UCSD-AML1 (cell line): ENCODE measurements around the gene ACKR3.

Source experiments
- DNase-seq: peaks from one replicate; lab custom pipeline; 2025; ENCODE audit not compliant: unreplicated experiment; lab: John Stamatoyannopoulos, UW

Gene ACKR3

GRCh38 chr2:236569573-236569973, at the start of gene ACKR3:
TSS of gene ACKR3 (plus strand) at chr2:236569825. CDS start at chr2:236580466, 10,641 bp downstream.
- DNase-seq, result peak; percentile 70

DNA sequence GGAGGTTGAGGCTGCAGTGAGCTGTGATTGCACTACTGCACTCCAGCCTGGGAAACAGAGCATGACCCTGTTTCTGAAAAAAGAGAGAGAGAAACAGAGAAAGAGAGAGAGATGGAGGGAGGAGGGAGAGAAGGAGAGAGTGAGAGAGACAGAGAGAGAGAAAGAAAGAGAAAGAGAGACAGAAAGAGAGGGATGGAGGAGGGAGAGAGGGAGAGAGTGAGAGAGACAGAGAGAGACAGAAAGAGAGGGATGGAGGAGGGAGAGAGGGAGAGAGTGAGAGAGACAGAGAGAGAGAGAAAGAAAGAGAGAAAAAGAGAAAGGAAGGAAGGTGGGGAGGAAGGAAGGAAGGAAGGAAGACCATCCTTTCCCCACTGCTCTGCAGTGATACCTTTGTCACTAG, 48.1 kb upstream of the ACKR3 start:
- DNase-seq, result no peak

GRCh38 chr2:236523249-236523648, 46.4 kb upstream of the ACKR3 start:
- no peak for DNase-seq

DNA sequence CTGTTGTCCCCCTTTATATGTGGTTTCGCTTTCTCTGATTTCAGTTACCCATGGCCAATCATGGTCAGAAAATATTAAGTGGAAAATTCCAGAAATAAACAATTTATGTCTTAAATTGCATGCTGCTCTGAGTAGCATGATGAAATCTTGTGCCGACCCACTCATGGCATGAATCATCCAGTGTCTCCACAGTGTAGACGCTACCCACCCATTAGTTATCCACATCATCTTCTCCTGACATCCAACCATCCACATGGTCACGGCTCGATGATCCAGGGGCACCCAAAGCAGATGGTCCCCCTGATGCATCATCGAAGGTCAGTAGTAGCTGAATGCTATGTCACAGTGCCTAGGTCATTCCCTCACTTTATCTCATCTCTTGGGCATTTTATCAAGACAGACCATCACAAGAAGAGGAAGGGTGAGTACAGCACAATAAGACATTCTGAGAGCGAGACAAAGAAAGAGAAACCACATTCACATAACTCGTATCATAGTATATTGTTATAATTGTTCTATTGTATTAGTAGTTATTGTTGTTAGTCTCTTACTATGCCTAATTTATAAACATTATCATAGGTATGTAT, 44.1 kb upstream of the ACKR3 start:
- no peak for DNase-seq

DNA sequence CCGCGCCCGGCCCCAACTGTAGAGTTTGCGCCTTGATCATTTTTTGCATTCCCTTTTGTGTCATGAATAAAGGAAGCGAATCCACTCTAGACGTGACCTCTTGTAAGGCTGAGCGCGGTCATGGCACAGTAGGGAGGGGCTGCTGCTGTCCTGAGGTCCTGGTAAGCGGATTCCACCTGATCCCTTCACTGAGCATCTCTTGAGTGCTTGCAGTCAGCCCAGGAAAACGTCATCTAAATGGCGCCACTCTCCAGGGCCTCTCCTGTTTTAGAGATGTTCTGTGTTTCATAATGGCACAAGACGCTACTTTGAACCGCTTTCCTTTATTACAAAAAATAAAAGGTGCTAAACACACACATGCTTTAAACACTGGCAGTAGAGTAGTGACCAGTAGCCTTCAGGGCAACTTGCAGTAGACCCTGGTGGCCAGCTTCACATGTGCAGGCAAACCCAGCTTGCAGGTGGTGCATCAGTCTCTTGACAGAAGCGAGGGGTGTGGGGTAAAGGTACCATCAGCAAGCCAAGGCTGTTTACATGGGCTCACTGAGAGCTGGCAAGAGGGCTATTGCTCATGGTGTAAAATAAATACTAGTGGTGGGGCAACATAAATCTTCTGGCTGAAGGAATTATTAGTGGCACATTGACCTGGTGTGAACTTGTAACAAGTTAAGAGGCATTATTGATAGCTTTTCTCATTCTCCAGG, 43.0 kb upstream of the ACKR3 start:
- no peak for DNase-seq

- no peak for DNase-seq
These were observed 42.4 kb upstream of the ACKR3 start for GRCh38 chr2:236527159-236527630.

DNA sequence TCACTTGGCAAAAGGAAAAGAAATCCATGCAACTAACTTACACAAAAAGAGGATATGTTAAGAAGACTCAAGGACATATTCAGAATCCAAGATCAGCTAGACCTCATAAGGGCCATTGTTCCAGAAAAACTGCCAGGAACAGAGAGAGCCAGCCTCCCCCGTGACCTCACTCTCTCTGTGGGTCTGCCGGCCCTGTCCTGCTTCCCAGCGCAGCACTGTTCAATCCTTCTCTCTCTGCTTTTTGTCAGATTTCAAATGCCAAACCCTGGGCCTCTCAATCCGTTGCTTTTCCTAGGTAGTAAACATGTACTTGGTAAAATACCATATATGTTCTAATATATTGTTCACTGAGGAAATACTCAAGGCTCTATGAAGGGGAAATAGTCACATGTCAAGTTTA, 40.0 kb upstream of the ACKR3 start:
- no peak for DNase-seq

DNA sequence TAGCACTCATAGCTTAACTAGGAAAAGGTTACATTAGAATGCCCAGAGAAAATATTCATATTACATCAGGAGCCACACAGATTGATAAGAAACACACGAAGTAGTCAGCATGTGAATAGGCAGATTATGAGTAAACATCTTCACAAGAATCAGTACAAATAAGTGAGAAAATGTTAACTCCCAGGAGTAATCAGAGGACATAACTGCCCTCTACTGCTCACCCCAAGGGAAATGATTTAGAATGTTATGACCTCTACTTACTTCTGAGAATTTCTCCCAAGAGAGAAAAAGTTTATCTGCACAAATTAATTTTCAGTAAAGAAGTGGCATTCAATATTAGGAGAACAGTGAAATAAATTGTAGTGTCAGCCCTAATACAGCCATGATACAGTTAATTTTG, 39.1 kb upstream of the ACKR3 start:
- no peak for DNase-seq

DNA sequence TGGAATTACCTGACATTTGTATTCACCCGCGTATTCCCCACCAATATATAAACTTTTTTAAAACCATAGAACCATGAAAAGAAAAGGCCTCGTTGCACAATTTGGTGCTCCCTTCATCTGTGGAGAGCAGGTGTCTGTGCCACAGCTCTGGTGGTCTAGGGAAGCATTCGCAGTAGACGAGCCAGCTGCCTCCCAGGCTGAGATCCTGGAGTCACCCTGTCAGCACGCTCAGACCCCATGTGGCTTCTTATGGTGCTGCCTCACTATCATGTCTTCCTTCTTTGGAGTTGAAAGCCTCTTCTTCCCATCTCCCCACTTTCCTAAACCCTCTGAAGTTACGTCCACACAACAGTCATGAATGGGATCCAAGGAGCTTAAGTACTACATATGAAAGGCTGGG, 38.4 kb upstream of the ACKR3 start:
- no peak for DNase-seq

- DNase-seq, result no peak
These were observed 37.6 kb upstream of the ACKR3 start for GRCh38 chr2:236531996-236532395.

DNA sequence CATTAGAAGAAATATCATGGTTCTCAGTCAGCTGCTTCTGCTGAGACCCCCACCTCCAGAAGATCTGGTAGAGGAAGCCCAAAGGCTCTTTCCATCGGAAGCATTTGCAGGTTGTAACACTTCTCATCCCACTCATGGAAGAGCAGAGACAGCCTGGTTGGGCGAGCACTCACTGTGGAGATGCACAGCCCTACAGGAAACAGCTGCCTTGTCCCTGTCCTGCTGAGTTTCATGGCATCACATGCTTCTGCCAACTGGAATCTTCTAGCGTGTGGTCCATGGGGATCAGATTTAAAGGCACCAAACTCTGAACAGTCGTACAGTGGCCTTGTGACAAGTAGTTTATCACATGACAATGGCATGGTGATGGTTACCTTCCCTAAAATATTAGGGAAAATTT, 36.3 kb upstream of the ACKR3 start:
- no peak for DNase-seq

- DNase-seq, result no peak
These were observed 34.6 kb upstream of the ACKR3 start for GRCh38 chr2:236535024-236535423.

GRCh38 chr2:236536727-236537398, 32.8 kb upstream of the ACKR3 start:
- peak; percentile 45 for DNase-seq

- DNase-seq, result no peak
These were observed 31.4 kb upstream of the ACKR3 start for GRCh38 chr2:236538242-236538641.

DNA sequence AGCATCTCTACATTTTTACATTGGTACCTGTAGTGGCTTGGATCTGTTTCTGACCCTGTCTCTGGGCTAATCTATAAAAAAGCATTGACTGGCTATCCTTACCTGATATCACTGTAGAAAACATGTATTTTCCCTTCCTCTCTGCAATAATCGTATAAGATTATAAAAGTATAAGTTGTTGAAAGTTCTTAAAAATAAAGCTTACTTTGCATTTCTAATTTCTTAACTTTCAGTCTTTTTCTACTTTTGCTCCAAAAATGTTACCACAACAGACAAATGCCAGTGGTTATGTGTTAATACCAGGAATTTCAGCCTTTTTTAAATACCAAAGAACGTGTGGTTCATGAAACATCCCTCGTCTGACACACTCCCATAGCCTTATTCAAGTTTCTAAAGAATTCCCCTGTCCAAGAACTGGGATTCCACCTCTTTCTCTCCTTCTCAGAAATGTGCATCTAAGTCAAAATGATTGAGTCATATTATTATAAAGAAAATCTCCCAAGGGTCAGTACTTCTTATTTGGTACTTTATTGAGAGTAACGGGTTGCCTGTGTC, 28.5 kb upstream of the ACKR3 start:
- no peak for DNase-seq

GRCh38 chr2:236544362-236544761, 25.3 kb upstream of the ACKR3 start:
- DNase-seq, result no peak

DNA sequence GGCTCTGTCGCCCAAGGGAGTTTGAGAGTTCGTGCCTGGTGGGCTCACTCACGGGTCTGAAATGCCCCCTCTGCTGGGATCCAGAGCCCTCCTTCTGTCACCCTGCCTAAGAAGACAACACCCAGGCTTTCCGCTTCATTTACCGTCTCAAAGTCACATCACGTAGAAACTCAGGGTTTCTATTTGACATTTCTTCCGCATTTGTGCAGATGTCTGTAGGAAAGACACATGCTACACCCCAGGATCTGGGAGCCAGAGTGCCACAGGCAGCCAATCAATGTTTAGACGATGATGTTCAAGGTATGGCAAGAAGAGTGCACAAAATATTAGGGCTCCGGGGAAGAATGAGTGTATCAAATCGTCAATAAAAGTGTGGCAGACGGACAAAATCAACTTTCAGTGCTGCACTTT, 24.4 kb upstream of the ACKR3 start:
- DNase-seq, result no peak

- DNase-seq, result no peak
These were observed 23.7 kb upstream of the ACKR3 start for GRCh38 chr2:236545814-236546480.

DNA sequence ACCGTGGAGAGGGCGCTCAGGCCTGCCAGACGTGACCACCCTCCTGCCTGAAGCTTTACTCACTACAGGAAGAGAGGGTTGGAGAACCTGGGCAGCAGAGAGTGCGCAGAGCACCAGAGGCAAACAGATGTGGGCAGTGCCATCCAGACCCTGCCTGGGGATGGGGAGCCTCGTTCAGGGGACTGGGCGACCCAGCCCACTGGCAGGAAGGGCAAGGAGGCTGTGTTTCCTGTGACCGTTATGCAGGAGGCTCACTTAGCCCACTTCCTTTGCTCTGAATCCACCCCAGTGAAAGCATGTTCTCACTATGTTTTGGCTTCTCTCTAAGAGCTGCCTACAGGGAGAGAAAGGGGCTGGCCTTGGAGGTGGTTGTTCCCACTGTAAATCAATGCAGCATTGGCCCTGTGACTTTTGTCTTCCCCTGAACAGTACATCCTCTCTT, 23.0 kb upstream of the ACKR3 start:
- DNase-seq, result peak; percentile 82

DNA sequence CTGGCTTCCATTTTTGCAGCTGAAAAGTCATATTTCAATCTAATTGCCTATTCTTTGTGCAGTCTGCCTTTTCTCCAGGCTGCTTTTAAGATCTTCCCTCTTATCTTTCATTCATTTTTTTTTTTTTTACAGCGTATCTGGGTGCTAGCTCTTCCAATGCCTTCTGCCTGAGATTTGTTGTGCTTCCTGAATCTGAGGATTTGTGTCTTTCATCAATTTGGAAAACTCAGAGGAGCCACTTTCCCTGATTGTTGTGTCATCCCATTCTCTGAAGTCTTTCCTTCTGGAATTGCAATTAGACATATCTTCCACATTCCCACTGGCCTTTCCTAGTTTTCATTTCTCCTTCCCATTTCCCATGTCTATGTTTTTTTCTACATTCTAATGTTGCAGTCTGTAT, 21.9 kb upstream of the ACKR3 start:
- no peak for DNase-seq

DNA sequence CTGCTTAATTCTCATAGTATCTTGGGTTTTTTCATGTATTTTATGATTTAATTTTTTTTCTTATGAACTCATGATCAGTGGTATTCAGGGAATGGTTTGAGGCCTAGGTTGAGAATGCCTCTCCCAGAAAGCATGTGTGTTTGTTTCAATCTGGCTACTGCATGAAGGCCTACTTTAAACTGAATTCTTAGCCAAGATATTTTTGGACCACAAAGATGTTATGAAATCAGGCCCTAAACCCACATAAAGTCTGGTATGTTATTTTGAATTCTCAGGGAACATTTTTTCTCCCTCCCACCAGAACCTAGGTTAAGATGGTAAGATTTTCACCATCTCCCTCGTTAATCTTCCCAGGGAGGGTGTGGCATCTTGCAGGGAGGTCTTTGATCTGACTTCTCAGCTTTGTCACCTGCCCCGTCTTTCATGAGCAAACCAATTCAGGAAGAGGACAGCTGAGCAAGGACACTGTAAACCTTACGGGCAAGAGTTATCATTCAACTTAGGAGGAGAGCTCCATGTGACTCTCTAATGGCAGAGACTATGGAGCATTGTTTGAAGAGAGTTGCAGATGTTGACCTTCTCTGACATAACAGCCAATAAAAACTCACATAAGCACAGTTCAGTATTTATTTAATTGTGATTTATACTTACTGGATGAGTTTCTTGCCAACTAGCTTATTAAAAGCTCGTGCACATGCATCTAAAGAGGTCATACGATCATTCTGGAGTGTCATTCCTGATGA, 21.3 kb upstream of the ACKR3 start:
- no peak for DNase-seq
